Activated naive CD8-positive, alpha-beta T cell treated with anti-CD3 and anti-CD28 coated beads, Interleukin-2, amount 10 ng/mL, durations not matched to agents 7 days and 5 days (primary cell): ENCODE data around the gene ECI1. TPM values are rescaled to one million over a fixed set of nuclear protein-coding genes. Genes with fewer than 3 reads are reported as not detected.
"Not testable (repeated sequence)": the region's sequence is repeated elsewhere in the genome, so short reads cannot be mapped to it uniquely, and the experiment has no call there.

Source experiments
- ATAC-seq: fragments of 150-1000 bp; cut with Tn5 transposase; one replicate; pipeline ENCODE4 v1.10.0; 2021; ENCODE audit warnings: low read depth, moderate library complexity
- POLR2A ChIA-PET: fragments of 350-600 bp; sonication (Branson Sonifier 250); formaldehyde crosslinking; loops from one replicate; lab custom pipeline; 2021; ENCODE audit warnings: antibody characterized with exemption; lab: Charles Lee
- DNase-seq: peaks from one replicate; pipeline ENCODE4 v3.0.0; 2021
- H3K27ac Mint-ChIP-seq: one replicate; pipeline ENCODE4 v1.8.0; 2022; ENCODE audit warnings: mild to moderate bottlenecking, mixed read lengths
- H3K27me3 Mint-ChIP-seq: one replicate; pipeline ENCODE4 v1.8.0; 2022; ENCODE audit warnings: mild to moderate bottlenecking, moderate library complexity, mixed read lengths
- H3K36me3 Mint-ChIP-seq: one replicate; pipeline ENCODE4 v1.8.0; 2021; ENCODE audit warnings: mild to moderate bottlenecking, mixed read lengths
- H3K4me1 Mint-ChIP-seq: one replicate; pipeline ENCODE4 v1.8.0; 2021; ENCODE audit warnings: mixed read lengths
- H3K4me3 Mint-ChIP-seq: one replicate; pipeline ENCODE4 v1.8.0; 2022; ENCODE audit warnings: mild to moderate bottlenecking, moderate library complexity, mixed read lengths
- H3K9me3 Mint-ChIP-seq: one replicate; pipeline ENCODE4 v1.8.0; 2021; ENCODE audit warnings: mixed read lengths
- total RNA-seq, 2 experiments: library from RNA; stranded (reverse); gene quantifications; one replicate each; pipeline ENCODE4 v1.2.3, GENCODE V29; 2021

The ECI1 gene
- total RNA-seq, 2 experiments from 2014 or later: 37.4 to 38.0 TPM

GRCh38 chr16:2275476-2276367, 24.3 kb upstream of the ECI1 start:
- Mint-ChIP-seq H3K4me3 (no peak overlapping the region), H3K27me3 (no peaks in the 10 kb centered on the region), H3K27ac (no peak overlapping the region), H3K4me1 (peaks cover 2% of the 10 kb centered on the region), H3K9me3 (no peaks in the 10 kb centered on the region), H3K36me3 (no peaks in the 10 kb centered on the region)
- ATAC-seq (no peak), DNase-seq (no peak)
- POLR2A ChIA-PET: no interaction called here

GRCh38 chr16:2273931-2274330, 22.5 kb upstream of the ECI1 start:
- no peak for DNase-seq
- H3K27ac Mint-ChIP-seq: no peak overlapping the region
- POLR2A ChIA-PET: no interaction called here
- H3K4me1 Mint-ChIP-seq: peaks cover 7% of the 10 kb centered on the region
- H3K9me3 Mint-ChIP-seq: no peaks in the 10 kb centered on the region
- H3K27me3 Mint-ChIP-seq: no peaks in the 10 kb centered on the region
- H3K36me3 Mint-ChIP-seq: no peaks in the 10 kb centered on the region
- no peak for ATAC-seq
- no peak overlapping the region for H3K4me3 Mint-ChIP-seq

GRCh38 chr16:2273484-2273883, 22.1 kb upstream of the ECI1 start:
- Mint-ChIP-seq H3K27me3 (no peaks in the 10 kb centered on the region), H3K9me3 (no peaks in the 10 kb centered on the region), H3K4me3 (no peak overlapping the region), H3K36me3 (no peaks in the 10 kb centered on the region), H3K27ac (no peak overlapping the region), H3K4me1 (peaks cover 7% of the 10 kb centered on the region)
- POLR2A ChIA-PET: no interaction called here
- ATAC-seq: no peak
- DNase-seq: no peak

GRCh38 chr16:2271848-2272461, 20.6 kb upstream of the ECI1 start:
- no peak overlapping the region for H3K4me3 Mint-ChIP-seq
- no peak overlapping the region for H3K27ac Mint-ChIP-seq
- no peak for DNase-seq
- H3K27me3 Mint-ChIP-seq: no peaks in the 10 kb centered on the region
- POLR2A ChIA-PET: interaction anchor here (0.6 to 1.7 kb wide), 2 partner anchors 19 to 21 kb away, joined by 3 to 4 read pairs; partner anchors contain the start of gene ECI1
- H3K36me3 Mint-ChIP-seq: peaks cover under 1% of the 10 kb centered on the region
- H3K9me3 Mint-ChIP-seq: no peaks in the 10 kb centered on the region
- peaks cover 7% of the 10 kb centered on the region for H3K4me1 Mint-ChIP-seq
- ATAC-seq: no peak

GRCh38 chr16:2270588-2271470, 19.4 kb upstream of the ECI1 start:
- no peaks in the 10 kb centered on the region for H3K9me3 Mint-ChIP-seq
- H3K36me3 Mint-ChIP-seq: peaks cover 7% of the 10 kb centered on the region
- H3K27me3 Mint-ChIP-seq: no peaks in the 10 kb centered on the region
- peaks cover 16% of the 10 kb centered on the region for H3K4me1 Mint-ChIP-seq
- peak overlapping the region; percentile 20 for H3K27ac Mint-ChIP-seq
- POLR2A ChIA-PET: interaction anchor here (1.1 to 1.7 kb wide), 3 partner anchors 18 to 55 kb away, joined by 3 to 4 read pairs (median 3); no protein-coding TSS in a partner anchor
- ATAC-seq: no peak
- DNase-seq: no peak
- H3K4me3 Mint-ChIP-seq: no peak overlapping the region

GRCh38 chr16:2270070-2270462, 18.7 kb upstream of the ECI1 start:
- Mint-ChIP-seq H3K27me3 (no peaks in the 10 kb centered on the region), H3K9me3 (no peaks in the 10 kb centered on the region), H3K4me3 (peak overlapping the region; percentile 95), H3K27ac (no peak overlapping the region), H3K4me1 (peaks cover 19% of the 10 kb centered on the region), H3K36me3 (peaks cover 9% of the 10 kb centered on the region)
- ATAC-seq (no peak), DNase-seq (no peak)
- POLR2A ChIA-PET: interaction anchor here (1.1 to 1.4 kb wide), 4 partner anchors 27 to 55 kb away, joined by 3 to 4 read pairs (median 4); partner anchors contain the start of gene PGP

- Mint-ChIP-seq H3K36me3 (peaks cover 14% of the 10 kb centered on the region), H3K4me1 (peaks cover 27% of the 10 kb centered on the region), H3K9me3 (no peaks in the 10 kb centered on the region), H3K27ac (peak within 1 kb of the TSS; percentile 97), H3K4me3 (peak within 1 kb of the TSS; percentile 95), H3K27me3 (no peaks in the 10 kb centered on the region)
- POLR2A ChIA-PET: interaction anchor here (0.7 to 2.1 kb wide), 10 partner anchors 11 to 402 kb away, joined by 3 to 27 read pairs (median 4); partner anchors contain the start of genes ABCA3, ECI1 and TRAF7
- peak; percentile 99 for DNase-seq
- ATAC-seq: peak; percentile 84
Observed at GRCh38 chr16:2267913-2268666, 16.7 kb upstream of the ECI1 start, which contains the start of gene RNPS1. Gene RNPS1, minus strand, starts transcription at chr16:2268126. Its CDS starts 3,483 bp downstream, at chr16:2264643.

GRCh38 chr16:2267505-2267912, 16.1 kb upstream of the ECI1 start:
- POLR2A ChIA-PET: interaction anchor here (1.4 kb wide), 1 partner anchor 29 kb away, joined by 5 read pairs; no protein-coding TSS in a partner anchor
- Mint-ChIP-seq H3K27ac (peak overlapping the region; percentile 97), H3K4me3 (peak overlapping the region; percentile 95), H3K36me3 (peaks cover 18% of the 10 kb centered on the region), H3K4me1 (peaks cover 27% of the 10 kb centered on the region)
- H3K27me3 Mint-ChIP-seq, DNase-seq, H3K9me3 Mint-ChIP-seq: not testable (repeated sequence)
- peak; percentile 51 for ATAC-seq

- DNase-seq, H3K9me3 Mint-ChIP-seq, ATAC-seq, H3K27me3 Mint-ChIP-seq: not testable (repeated sequence)
- Mint-ChIP-seq H3K4me3 (peak overlapping the region; percentile 95), H3K36me3 (peaks cover 19% of the 10 kb centered on the region), H3K4me1 (peaks cover 27% of the 10 kb centered on the region), H3K27ac (peak overlapping the region; percentile 97)
- POLR2A ChIA-PET: interaction anchor here (0.9 to 1.3 kb wide), 2 partner anchors 15 to 112 kb away, joined by 3 read pairs; partner anchors contain the start of gene ECI1
Observed at GRCh38 chr16:2266887-2267286, 15.5 kb upstream of the ECI1 start.

- not testable (repeated sequence) for H3K27ac Mint-ChIP-seq, ATAC-seq, H3K4me3 Mint-ChIP-seq, H3K9me3 Mint-ChIP-seq, H3K27me3 Mint-ChIP-seq, DNase-seq
- peaks cover 20% of the 10 kb centered on the region for H3K4me1 Mint-ChIP-seq
- POLR2A ChIA-PET: interaction anchor here (0.6 kb wide), 1 partner anchor 110 kb away, joined by 3 read pairs; no protein-coding TSS in a partner anchor
- peaks cover 32% of the 10 kb centered on the region for H3K36me3 Mint-ChIP-seq
Observed at GRCh38 chr16:2263026-2263425, 11.6 kb upstream of the ECI1 start.

GRCh38 chr16:2260250-2260649, 8.9 kb upstream of the ECI1 start:
- Mint-ChIP-seq H3K4me3 (no peak overlapping the region), H3K27me3 (no peaks in the 10 kb centered on the region), H3K36me3 (peaks cover 40% of the 10 kb centered on the region), H3K4me1 (peaks cover 8% of the 10 kb centered on the region), H3K9me3 (no peaks in the 10 kb centered on the region), H3K27ac (no peak overlapping the region)
- ATAC-seq: no peak
- no peak for DNase-seq
- POLR2A ChIA-PET: no interaction called here

- H3K27ac Mint-ChIP-seq, POLR2A ChIA-PET, H3K27me3 Mint-ChIP-seq, DNase-seq, ATAC-seq, H3K9me3 Mint-ChIP-seq, H3K4me3 Mint-ChIP-seq, H3K4me1 Mint-ChIP-seq: not testable (repeated sequence)
- peaks cover 34% of the 10 kb centered on the region for H3K36me3 Mint-ChIP-seq
Observed at GRCh38 chr16:2258530-2258929, 7.1 kb upstream of the ECI1 start.
